ENCODE data around the gene GCC1.

GCC1 gene, protein sequence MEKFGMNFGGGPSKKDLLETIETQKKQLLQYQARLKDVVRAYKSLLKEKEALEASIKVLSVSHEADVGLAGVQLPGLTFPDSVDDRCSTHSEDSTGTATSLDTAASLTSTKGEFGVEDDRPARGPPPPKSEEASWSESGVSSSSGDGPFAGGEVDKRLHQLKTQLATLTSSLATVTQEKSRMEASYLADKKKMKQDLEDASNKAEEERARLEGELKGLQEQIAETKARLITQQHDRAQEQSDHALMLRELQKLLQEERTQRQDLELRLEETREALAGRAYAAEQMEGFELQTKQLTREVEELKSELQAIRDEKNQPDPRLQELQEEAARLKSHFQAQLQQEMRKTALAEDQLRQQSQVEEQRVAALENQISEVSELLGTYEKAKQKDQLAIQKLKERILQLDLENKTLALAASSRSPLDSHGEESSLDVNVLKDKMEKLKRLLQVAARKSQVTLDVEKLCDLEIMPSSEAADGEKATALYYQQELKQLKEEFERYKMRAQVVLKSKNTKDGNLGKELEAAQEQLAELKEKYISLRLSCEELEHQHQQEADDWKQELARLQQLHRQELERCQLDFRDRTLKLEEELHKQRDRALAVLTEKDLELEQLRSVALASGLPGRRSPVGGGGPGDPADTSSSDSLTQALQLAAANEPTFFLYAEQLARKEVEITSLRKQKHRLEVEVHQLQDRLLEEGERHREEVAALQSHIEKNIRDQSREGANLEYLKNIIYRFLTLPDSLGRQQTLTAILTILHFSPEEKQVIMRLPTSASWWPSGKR

DNA sequence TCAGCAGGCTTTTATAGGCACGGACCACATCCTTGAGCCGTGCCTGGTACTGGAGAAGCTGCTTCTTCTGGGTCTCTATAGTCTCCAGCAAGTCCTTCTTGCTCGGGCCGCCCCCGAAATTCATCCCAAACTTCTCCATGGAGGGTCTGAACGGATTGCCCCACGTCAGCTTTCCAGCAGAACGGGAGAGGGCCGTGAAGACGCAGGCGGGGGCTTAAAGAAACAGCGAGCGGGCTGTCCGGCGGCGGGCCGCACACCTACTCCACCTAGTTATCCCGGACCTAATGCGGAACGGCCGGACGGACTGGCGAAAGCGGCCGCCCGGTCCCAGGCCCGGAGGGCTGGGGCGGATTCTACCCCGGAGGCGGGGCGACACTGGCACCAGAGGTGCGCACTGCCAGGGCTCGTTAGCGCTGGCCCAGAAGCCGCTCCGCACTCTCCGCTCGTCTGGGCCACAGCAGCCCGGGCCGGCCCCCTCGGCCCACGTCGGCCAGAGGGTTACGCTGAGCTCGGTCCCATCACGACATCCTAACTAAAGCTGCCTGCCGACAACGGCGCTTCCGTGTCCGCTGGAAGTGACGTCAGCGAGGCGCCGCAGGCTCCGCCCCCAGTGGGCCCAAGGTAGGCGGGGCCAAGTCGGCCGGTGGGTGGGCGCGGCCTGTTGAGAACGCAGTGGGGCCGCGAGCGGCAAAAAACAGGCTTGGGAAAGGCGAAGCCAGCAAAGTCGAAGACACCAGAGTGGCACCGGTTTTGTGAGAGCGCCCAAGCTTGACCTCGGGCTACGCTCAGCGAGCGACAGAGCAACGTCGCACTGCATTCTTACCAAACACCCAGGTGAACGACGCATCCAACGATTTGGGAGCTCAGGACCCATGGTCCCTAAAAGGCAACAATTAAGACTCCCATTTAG lies at the start of gene GCC1:
Gene GCC1 (minus strand): TSS at position 553 of the 910 bp plus-strand sequence. CDS start 414 bp downstream, at position 139.
- DNase-seq: peak; percentile 65

DNA sequence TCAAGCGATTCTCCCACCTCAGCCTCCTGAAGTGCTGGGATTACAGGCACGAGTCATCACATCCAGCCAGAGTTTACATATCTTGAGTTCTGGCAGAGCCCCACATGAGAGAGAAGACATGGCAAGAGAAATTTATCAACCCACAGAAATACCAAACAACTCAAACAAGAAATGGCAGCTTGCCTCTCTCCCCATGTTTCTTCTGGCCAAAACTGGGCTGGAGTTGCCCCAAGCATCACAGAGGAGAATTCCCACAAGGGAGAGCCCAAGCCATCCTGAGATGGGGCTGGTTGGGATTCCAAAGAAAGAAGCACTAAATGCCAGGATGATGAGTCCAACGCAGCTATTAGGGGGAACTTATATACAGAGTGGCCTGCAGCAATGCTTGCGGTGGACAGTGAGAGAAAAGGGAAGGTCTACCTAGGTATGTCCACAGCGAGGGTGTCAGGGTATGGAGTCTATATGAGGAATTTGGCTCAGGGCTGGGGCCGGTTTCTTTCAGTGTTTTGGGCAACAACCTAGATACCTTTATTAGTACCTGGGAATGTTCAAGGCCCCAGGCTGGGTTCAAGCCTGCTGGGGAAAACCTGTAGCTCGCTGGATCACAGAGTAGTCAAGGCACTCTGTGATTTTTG lies 47.0 kb upstream of the GCC1 start:
- DNase-seq: no peak

DNA sequence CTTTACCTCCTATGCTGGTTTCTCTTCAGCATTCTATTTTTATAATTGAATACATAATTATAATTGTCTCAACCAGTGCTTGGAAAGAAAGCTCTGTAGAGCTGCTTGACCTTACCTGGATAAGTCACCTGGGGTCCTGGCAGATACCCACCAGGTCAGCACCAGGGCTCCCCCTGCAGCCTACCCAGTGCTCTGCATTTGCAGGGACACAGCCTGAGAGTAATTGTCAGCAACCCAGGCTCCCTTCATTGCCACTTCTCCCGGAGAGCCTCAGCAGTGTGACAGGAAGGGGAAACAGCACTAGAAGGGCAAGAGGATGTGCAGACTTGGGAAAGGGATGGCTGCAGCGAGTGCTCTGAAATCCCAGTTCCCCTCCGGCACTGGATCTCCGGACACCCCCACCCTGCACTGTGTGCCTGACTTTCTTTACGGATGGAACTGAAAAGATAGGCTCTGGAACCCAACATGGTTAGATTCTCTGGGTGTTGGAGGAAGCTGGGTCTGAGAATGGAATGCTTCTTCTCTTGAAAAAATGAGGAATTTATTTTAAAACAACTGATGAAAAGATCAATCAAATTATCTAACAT lies 44.0 kb upstream of the GCC1 start:
- DNase-seq: peak; percentile 20

DNA sequence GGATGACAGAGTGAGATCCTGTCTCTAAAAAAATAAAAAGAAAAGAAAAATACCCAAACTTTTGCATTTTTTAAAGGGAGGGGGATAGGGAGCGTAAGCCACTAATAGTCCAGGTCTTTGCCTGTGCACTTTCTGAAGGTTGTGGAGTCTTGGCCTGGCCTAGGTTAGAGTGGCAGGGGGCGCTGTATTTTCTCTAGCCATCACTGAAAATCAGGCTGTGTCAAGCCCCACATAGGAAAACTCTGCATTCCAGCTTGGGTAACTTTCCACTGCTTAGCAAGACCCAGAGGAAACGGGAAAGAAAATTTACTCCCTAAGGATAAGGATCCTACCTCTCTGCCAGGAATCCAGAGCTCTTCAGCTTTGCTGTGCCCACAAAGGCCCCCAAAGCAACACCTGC lies 43.0 kb upstream of the GCC1 start:
- DNase-seq: no peak

DNA sequence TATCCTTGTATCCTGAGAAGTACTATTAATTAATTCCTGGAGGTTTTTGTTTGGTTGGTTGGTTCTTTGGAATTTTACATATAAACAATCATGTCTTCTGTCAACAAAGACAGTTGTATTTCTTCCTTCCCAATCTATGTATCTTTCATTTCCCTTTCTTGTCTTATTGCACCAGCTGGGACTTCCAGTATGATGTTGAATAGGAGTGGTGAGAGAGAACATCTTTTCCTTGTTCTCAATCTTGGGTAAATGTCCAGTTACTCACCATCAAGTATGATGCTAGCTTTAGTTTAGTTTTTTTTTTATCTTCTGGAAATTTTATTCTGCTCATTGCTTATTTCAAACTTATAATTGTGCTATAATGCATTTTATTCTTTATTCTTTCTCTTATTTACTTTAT lies 39.9 kb upstream of the GCC1 start:
- DNase-seq: no peak

DNA sequence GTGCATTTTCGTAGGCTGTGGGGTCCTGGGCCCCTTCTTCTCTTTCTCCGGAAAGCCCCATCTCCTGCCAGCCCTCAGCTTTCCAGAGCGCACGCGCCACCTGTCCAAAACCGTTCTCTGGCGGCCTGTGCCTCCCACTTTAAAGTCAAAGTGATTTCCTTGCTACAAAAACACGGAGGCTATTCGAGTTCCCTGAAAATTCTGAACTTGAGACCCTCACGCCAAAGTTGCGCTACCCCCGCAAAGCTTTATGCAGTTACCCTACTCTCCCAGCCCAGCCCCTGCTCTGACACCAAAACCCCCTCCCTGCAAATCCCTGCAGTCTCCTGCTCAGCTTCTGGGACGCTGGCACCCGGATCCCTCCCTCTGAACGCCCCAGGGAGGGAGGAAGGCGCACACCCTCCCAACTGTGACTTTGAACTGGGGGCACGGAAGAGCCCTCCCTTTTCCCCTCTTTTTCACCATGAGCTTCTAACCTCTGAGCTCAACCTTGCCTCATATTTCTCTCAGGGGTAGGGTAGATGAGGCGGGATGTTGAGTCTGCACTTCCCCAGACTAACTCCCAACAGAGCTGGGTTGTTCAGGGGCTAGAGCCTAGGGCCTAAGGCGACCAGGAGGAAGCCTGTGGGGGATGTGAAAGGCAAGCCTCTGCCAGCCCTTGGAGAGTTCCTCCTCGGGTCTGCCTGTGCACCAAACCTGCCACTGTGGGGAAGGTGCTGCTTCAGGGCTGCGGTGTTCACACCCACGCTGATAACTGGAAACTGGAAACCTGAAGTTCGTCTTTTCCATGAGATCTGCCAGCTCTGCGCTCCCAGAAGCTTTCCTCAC lies 35.2 kb upstream of the GCC1 start:
- no peak for DNase-seq

DNA sequence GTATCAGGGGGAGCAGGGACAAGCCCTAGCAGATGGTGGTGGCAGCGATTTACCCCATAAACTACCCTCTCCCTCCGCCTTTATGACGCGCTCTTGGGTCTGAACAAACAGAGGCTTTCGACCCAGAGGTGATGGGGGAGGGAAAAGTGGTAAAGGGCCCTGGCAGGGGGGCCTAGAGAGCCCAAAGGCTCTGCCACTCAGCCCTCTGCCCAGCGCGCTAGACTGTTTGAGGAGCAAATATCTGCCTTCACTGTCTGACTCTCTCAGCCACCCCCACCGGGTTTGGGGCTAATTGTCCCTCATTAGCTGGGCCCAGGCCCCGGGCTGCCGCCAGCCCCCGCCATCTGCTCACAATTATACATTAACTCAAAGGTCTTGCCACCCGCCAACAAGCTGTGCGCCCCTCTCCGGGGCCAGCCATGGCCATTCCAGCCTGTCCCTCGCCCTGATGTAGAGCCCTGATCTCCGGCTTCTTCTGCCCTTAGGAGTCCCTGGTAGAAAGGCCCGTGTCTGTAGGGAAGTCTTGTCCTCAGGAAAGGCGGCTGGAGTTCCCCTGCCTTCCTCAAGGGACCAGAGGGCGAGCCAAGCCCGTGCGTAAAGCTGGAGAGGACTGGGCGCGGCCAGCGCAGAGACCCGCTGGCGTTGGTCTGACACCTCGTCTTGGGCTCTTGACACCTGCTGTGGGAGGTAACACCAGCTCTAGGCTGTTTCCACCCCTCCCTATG lies 34.4 kb upstream of the GCC1 start:
- no peak for DNase-seq

DNA sequence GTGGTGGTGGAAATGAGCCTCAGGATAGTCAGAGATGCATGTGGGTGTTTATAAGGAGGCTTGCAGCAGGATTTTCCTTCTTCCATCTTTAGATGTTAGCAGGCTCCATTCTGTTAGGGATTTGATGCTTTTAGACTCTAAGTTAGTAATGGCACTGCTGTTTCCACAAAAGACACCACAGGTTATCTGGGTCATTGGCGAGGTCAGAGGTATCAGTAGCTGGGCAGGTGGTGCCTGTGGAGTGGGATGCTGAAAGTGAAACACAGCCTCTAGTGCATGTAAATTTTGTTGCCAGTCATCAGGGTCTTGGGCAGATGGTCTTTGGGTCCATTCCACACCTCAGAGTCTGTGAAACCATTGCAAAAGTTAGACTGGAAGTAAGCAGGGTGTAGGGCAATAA lies 33.4 kb upstream of the GCC1 start:
- no peak for DNase-seq

DNA sequence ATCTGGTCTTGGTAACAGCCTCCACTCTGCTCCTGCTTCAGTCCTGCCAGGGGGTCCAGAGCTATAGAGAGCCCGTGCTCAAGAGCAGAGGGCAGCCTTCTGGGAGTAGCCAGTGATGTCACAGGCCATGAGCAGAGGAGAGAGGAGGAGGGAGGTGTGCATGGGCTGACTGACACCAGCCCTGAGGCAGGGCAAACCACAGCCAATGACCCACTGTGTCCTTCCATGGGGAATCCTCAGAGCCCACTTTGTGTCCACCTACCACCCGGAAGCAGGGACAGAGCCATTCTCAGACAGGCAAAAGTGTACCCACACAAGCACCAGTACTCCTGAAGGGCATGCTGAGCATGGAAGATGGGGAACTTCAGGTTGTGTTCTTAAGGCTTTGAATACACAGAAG lies 32.6 kb upstream of the GCC1 start, which contains the start of gene PAX4:
Gene PAX4 (minus strand): TSS at position 101 of the 400 bp plus-strand sequence. CDS start 2,214 bp downstream, outside the sequence.
- no peak for DNase-seq

DNA sequence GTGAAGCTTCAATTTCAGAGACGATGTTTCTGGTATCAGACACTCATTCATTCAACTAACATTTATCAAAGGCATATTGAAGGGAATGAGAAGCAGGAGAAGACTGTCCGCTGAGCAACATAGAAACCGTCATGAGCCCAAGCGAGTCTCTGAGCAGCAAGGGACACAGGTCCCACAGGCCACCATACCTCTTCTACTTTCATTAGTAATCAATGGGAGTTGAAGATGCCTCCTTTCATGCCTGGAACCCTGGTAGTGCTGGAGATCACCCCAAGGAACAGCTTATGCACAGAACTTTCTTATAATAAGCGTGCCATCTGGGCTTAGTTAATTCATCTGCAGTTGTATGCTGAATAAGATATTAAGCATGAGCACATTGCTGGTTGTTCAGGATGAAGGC lies 31.3 kb upstream of the GCC1 start:
- no peak for DNase-seq

DNA sequence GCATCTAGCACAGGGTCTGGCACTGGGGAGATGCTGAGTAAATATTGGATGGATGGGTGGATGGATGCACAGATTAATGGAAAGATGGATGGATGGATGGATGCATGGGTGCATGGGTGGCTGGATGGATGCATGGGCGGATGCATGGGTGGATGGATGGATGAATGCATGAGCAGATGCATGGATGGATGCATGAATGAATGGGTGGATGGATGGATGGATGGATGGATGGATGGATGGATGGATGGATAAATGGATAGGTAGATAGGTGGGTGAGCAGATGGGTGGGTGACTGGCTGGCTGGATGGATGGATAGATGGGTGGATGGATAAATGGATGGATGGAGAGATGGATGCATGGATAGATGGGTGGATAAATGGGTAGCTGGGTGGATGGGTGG lies 26.9 kb upstream of the GCC1 start:
- no peak for DNase-seq

DNA sequence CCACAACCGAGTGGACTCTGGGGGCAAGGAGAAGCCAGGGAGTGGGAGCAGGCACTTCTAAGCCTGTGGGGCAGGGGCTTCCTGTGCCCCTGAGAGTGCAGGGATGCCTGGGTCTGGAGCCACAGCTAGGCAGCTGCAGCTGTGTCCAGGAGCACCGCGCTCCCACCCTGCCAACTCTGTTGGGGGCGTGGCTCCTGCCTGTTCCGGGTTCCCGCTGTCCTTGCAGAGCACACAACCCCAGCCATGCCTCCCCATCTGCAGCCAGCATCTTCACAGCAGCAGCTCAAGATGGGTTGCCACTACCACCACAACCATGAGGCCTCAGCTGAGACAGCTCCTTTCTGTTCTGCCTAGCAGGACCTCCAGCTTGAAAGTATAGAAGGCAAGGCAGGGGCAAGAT lies 23.9 kb upstream of the GCC1 start:
- no peak for DNase-seq

DNA sequence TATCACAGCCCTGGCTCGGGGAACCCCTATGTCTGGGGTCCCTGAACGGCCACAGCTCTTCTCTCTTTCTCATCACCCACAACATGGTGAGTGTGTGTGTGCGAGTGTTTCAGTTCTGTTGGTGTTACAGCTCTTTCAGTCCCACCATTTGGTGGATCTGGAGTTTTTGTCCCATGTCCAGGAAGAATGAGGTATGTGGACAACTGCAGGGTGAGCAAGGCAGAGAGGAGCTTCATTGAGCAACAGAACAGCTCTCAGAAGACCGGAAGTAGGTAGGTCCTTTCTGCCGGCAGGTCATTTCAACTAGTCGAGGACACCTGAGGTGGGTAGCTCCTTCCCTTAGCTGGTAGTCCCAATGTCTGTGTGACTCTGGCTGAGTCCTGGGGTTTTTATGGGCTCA lies 23.1 kb upstream of the GCC1 start:
- no peak for DNase-seq

DNA sequence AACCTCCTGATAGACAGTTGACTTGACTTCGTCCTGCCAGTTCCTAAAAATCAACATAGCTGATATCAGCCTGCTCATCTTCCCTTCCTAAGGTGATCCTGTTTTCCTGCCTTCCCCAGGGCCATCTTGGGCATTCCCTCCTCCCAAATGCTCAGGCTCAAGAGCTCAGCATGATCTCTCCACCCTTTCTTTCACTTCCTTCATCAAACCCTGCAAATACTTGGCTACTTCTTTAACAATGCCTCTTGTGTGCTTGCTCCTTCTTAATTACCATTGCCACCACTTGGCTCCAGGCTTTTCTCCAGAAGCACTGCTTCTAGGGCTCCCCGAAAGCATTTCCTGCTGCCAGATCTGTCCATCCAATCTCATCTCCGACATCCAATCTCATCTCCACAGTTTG lies 15.5 kb upstream of the GCC1 start:
- DNase-seq: no peak

DNA sequence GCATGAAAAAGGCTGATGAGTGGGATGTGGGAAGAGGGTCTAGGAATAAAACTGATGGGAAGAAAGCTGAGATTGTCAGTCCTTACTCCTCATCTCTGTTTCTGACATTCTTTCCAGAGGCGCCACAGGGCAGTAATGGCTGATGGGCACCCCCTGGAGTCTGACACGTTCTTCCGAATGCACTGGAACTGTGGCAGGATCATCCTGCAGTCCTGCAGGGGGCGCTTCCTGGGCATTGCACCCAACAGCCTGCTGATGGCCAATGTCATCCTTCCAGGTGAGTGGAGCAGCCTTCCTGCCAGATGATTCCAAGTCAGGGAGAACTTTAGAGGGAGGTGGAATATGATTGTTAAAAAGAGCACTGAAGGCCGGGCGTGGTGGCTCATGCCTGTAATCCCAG lies 12.9 kb upstream of the GCC1 start:
- DNase-seq: no peak

DNA sequence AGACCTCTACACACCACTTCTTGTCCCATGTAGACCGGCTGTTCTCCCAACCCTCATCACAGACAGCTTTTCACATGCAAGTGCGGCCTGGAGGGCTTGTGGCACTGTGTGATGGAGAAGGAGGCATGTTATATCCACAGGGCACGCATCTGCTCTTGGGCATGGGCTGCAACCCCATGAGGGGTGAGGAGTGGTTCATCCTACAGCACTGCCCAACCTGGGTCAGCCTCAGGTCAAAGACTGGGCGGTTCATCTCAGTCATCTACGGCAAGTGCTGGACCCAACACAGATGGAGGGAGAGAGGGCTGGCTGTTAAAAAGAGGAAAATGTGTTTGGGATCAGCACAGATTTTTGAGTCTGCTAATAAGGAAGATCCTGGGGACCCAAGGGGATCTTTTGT lies 10.3 kb upstream of the GCC1 start:
- no peak for DNase-seq

DNA sequence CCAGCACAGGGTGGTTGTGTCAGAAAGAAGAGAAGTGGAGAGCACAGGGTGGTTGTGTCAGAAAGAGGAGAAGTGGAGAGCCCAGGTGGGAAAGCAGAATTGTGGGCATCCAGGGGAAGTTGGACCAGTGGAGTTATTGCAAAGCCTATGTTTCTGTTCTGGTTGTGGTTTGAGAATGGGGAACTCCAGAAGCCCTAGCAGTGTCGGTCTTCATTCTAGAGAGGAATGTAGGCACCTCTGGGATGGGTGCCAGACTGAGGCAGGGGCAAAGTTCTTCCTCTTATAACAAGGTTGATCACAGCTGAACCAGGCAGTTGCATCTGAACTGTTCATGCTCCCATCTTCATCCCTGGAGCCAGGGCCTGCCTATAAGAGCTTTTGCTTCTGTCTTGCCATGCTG lies 9.1 kb upstream of the GCC1 start:
- no peak for DNase-seq

DNA sequence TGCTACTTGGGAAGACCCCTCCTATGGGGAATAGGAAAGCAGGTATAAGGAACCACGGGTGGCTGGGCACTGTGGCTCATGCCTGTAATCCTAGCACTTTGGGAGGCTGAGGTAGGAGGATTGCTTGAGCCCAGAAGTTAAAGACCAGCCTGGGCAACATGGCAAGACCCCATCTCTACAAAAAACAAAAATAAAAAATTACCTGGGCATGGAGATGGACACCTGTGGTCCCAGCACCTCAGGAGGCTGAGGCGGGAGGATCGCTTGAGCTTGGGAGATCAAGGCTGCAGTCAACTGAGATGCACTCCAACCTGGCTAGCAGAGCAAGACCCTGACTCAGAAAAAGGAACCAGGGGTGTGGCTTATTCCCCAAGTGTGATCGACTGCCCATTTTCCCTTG lies 7.2 kb upstream of the GCC1 start:
- no peak for DNase-seq

DNA sequence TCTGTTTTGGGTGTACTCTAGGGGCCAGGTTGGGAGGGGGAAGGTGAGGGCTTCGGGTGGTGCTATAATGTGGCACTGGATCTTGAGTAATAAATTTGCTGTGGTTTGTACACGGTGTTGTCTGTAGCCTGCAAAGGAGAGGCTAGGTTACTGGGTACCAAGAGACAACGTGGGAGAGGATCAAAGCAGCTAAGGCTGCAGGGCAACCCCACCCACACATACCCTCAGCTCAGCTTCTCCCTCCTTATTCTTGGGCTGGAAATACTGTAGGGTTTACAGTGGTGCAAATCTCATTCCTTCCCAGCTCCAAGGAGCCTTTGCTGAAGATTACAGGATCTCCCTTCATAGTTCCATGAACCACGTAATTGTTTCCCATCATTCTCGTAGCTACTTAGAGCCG lies 6.2 kb upstream of the GCC1 start:
- DNase-seq: no peak

DNA sequence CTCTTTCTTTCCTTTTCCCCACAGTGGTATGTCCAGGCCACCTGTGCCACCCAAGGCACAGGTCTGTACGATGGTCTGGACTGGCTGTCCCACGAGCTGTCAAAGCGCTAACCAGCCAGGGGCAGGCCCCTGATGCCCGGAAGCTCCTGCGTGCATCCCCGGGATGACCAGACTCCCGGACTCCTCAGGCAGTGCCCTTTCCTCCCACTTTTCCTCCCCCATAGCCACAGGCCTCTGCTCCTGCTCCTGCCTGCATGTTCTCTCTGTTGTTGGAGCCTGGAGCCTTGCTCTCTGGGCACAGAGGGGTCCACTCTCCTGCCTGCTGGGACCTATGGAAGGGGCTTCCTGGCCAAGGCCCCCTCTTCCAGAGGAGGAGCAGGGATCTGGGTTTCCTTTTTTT lies 5.8 kb upstream of the GCC1 start:
- DNase-seq: no peak

DNA sequence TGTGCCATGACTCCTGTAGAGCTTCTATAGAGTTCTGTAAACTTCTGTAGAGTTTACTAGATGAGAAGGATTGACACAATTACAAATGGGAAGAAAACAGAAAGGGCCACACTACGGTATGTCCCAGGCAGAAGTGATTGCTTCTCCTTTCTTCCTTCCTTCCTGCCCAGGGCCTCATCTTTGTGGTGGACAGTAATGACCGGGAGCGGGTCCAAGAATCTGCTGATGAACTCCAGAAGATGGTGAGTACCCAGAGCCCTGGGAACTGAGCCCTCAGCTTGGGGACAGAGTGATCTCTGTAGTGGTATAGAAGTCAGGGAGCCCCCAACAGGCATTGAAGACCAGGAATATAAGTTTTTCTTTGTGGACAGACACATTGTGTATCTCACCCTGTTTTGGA lies 4.5 kb upstream of the GCC1 start:
- DNase-seq: no peak
